Panc1 (cell line): ENCODE data around the gene HSF5. TPM values are rescaled to one million over a fixed set of nuclear protein-coding genes. Genes with fewer than 3 reads are reported as not detected.
A peak's percentile ranks its signal among the peaks of the same experiment; 100 is the strongest.

Source experiments
- ATAC-seq: fragments of 200-7000 bp; cut with Tn5 transposase; 2 replicates; pipeline ENCODE4 v1.9.1; 2020; ENCODE audit warnings: mild to moderate bottlenecking, moderate library complexity
- BruUV-seq: library from RNA; stranded (reverse); fragments of 400-500 nt; replicated peaks from 2 replicates; lab custom pipeline; 2021; lab: Mats Ljungman, UMichigan
- CTCF ChIA-PET: fragments of 300-600 bp; sonication (Branson Sonifier 250); formaldehyde crosslinking; loops from one replicate; lab custom pipeline; 2022; ENCODE audit warnings: antibody characterized with exemption; lab: Charles Lee
- POLR2A ChIA-PET: fragments of 300-600 bp; sonication (Branson Sonifier 250); formaldehyde crosslinking; loops from one replicate; lab custom pipeline; 2022; ENCODE audit warnings: antibody characterized with exemption; lab: Charles Lee
- DNase-seq: peaks from one replicate; pipeline ENCODE4 v3.0.0-alpha.2; 2010; ENCODE audit warnings: low read depth, low spot score
- H3K27ac ChIP-seq: 2 replicates; pipeline ENCODE4 v1.5.1; 2011; ENCODE audit warnings: mild to moderate bottlenecking, low read length, inconsistent platforms
- H3K27me3 ChIP-seq: fragments of 200-500 bp; sonication (Bioruptor generic); 2 replicates; pipeline ENCODE4 v1.6.0; 2014; ENCODE audit warnings: low read length, inconsistent platforms; ENCODE audit not compliant: control insufficient read depth, insufficient read depth
- H3K36me3 ChIP-seq: fragments of 200-500 bp; sonication (Bioruptor generic); 2 replicates; pipeline ENCODE4 v1.5.1; 2014; ENCODE audit warnings: inconsistent platforms, mild to moderate bottlenecking, low read length, moderate library complexity; ENCODE audit not compliant: control insufficient read depth, insufficient read depth
- H3K4me1 ChIP-seq: 2 replicates; pipeline ENCODE4 v1.5.1; 2011; ENCODE audit warnings: inconsistent platforms, mild to moderate bottlenecking, low read length, moderate library complexity; ENCODE audit not compliant: control insufficient read depth, insufficient read depth
- H3K4me3 ChIP-seq, 2 experiments: 2 replicates each; pipeline ENCODE4 v1.5.1; 2011 to 2012; ENCODE audit warnings: low read depth in 2 of 2, low read length in 2 of 2, mild to moderate bottlenecking in 2 of 2, inconsistent platforms in 1 of 2, moderate library complexity in 1 of 2
- H3K9me3 ChIP-seq: fragments of 200-500 bp; sonication (Bioruptor generic); 2 replicates; pipeline ENCODE4 v1.5.1; 2014; ENCODE audit warnings: low read depth, mild to moderate bottlenecking, inconsistent platforms, low read length, moderate library complexity; ENCODE audit not compliant: control insufficient read depth, insufficient read depth
- CTCF ChIP-seq: fragments of 450-650 bp; IDR thresholded peaks from 2 replicates; pipeline ENCODE4 v1.5.1; 2017; ENCODE audit warnings: mild to moderate bottlenecking
- POLR2AphosphoS5 ChIP-seq: IDR thresholded peaks from 2 replicates; pipeline ENCODE4 v1.6.1; 2012; ENCODE audit warnings: mild to moderate bottlenecking, low read depth, low read length, moderate library complexity
- REST ChIP-seq, 2 experiments: IDR thresholded peaks; 2 replicates each; pipeline ENCODE4 v1.6.1; 2011 to 2012; ENCODE audit warnings: low read depth in 2 of 2, control low read depth in 1 of 2, low read length in 1 of 2, mild to moderate bottlenecking in 1 of 2, moderate library complexity in 1 of 2; ENCODE audit not compliant: insufficient read depth in 1 of 2
- SIN3A ChIP-seq: IDR thresholded peaks from 2 replicates; pipeline ENCODE4 v1.6.1; 2012; ENCODE audit warnings: low read depth, mild to moderate bottlenecking, low read length, moderate library complexity, borderline replicate concordance; ENCODE audit not compliant: insufficient read depth
- TCF7L2 ChIP-seq: IDR thresholded peaks from 2 replicates; pipeline ENCODE4 v1.6.1; 2011; ENCODE audit warnings: mild to moderate bottlenecking, low read depth, low read length, inconsistent platforms
- in situ Hi-C: cut with HindIII; loops from 2 replicates; pipeline ENCODE4 v1.10.0; 2016; ENCODE audit warnings: low sequenced_read_pairs, low pct_unique_long_range_greater_than_20kb
- intact Hi-C: fragments of 100-400 bp; cut with micrococcal nuclease; formaldehyde crosslinking; loops from one replicate; pipeline ENCODE4 v1.10.0; 2022; ENCODE audit not compliant: unreplicated experiment
- total RNA-seq: library from RNA; stranded (reverse); gene quantifications from one replicate; pipeline ENCODE4 v1.2.1, GENCODE V29; 2021; ENCODE audit not compliant: unreplicated experiment

HSF5 gene
- total RNA-seq, 1 experiment from 2014 or later = not detected

- no TSS peak for BruUV-seq
- no peak for DNase-seq
- peaks cover 8% of the 10 kb centered on the region; the same call in 1 of the 2 replicates for H3K27me3 ChIP-seq
- CTCF ChIA-PET = interaction anchor here (2.9 kb wide), 1 partner anchor 99 kb away, joined by 19 read pairs; no protein-coding TSS in a partner anchor
- H3K4me3 ChIP-seq = peak overlapping the region; percentile 44 to 61
- peaks cover 11% of the 10 kb centered on the region; the same call in 1 of the 2 replicates for H3K36me3 ChIP-seq
- ATAC-seq = no peak
- intact Hi-C loops (no loop called here), in situ Hi-C loops (no loop called here)
- POLR2A ChIA-PET = interaction anchor here (0.7 kb wide), 1 partner anchor 65 kb away, joined by 3 read pairs; no protein-coding TSS in a partner anchor
- H3K4me1 ChIP-seq = peaks cover 5% of the 10 kb centered on the region; the same call in 1 of the 2 replicates
- H3K9me3 ChIP-seq = no peaks in the 10 kb centered on the region
- no peak for TF ChIP-seq POLR2AphosphoS5
- TF ChIP-seq REST (IDR thresholded peaks at IDR 0.05; ENCODE audit: insufficient read depth in 1 of 2, low read depth in 2 of 2, low read length in 1 of 2) = no peak
- no peak for TF ChIP-seq TCF7L2
- TF ChIP-seq CTCF = no peak
- TF ChIP-seq SIN3A = no peak
- no peak overlapping the region; the same call in 1 of the 2 replicates for H3K27ac ChIP-seq
Measured at GRCh38 chr17:58416396-58416795, 71.8 kb downstream of the HSF5 start.

- TF ChIP-seq CTCF (no peak), TCF7L2 (no peak), REST (IDR thresholded peaks at IDR 0.05; ENCODE audit: insufficient read depth in 1 of 2, low read depth in 2 of 2, low read length in 1 of 2) (no peak), POLR2AphosphoS5 (no peak), SIN3A (no peak)
- Histone ChIP-seq H3K27me3 (peaks cover 4% of the 10 kb centered on the region; the same call in 1 of the 2 replicates), H3K4me1 (peaks cover 5% of the 10 kb centered on the region; the same call in 1 of the 2 replicates), H3K36me3 (peaks cover 11% of the 10 kb centered on the region; the same call in 1 of the 2 replicates), H3K9me3 (no peaks in the 10 kb centered on the region), H3K4me3 (peak overlapping the region; percentile 44 to 61), H3K27ac (peak overlapping the region; percentile 54)
- ChIA-PET POLR2A (interaction anchor here (0.7 kb wide), 1 partner anchor 64 kb away, joined by 3 read pairs; no protein-coding TSS in a partner anchor), CTCF (interaction anchor here (2.9 kb wide), 1 partner anchor 98 kb away, joined by 19 read pairs; no protein-coding TSS in a partner anchor)
- BruUV-seq = no TSS peak
- DNase-seq = no peak
- intact Hi-C loops (no loop called here), in situ Hi-C loops (no loop called here)
- peak; percentile 71 for ATAC-seq
Measured at GRCh38 chr17:58415371-58416055, 72.7 kb downstream of the HSF5 start.
